Measurements from ENCODE around the gene SINHCAF.
A peak's percentile ranks its signal among the peaks of the same experiment; 100 is the strongest.

Gene SINHCAF

DNA sequence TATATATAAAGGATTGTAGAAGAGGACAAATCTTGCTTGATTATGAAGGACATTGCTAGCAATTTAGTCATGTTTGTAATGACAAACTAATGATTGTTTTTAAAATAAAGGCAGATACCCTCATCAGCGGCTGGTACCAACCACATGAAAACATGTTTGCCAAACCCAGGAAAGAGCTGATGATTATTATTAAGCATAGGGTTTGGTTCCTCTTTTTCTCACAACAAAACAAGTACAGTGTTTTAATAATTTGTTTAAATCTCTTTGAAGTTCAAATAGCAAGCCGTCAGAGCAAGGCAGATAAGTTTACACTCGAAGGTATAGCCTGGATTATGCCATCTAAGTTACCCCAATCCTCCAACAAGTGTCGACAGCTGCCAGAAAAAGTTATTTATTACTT is 5.3 kb upstream of the SINHCAF start:
- no peak for DNase-seq (ENCODE audit: low read depth in 2 of 2)

DNA sequence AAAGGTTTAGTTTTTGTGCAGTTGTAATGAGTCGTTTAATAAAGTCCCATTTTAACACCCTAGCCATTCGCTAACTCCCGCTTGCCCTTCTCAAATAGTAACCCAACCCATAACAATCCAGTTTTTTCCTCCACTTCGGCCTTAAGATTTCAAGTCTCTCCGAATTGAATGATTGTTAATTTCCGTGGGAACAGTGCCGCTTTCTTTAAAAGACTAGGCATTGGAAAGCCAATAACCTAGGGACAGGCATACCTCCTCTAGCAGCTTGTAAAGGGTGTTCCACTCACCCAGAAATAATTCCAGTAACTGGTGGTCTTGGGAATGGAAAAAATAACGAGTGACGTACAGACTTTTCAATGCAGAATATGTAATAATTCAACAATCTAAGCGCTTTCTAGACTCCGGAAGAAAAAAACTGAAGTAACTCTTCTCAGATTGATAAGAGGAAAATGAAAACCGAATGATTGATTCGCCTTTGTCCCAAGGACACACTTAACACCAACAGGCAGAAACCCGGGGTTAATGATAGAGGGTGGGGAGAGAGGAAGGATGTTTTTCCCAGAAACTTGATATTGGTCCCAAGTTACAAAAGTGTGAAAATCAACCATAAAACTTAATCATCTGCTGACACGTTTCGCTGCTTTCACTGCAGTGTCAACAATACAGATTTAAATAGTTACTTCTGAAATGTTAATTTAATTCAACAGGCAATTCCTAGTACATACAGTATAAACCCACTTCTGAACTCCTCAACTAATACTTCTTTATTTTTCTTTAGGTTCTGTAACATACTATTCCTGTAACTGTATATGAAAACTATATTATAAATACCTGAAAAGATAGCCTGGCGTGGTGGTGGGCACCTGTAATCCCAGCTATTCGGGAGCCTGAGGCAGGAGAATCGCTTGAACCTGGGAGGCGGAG is 1.0 kb upstream of the SINHCAF start:
- no peak for DNase-seq (ENCODE audit: low read depth in 2 of 2)

DNA sequence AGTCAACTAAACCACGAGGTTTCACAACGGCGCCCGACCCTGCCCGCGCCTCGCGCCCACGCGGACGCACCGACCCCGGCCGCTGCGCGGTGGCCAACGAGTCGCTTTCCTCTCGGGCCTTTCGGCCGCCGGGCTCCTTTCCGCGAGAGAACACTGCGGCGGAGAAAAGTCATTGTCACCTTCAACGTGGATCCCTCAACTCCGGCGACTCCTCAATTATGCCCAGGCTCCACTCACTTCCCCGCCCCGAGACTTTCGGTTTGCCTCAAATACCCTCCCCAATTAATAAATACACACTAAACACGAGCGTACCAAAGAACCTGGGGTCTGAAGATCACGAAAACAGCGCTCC is 450 bp downstream of the SINHCAF start:
- DNase-seq (ENCODE audit: low read depth in 2 of 2) = peak in 1 of 2 donors; percentile 21

DNA sequence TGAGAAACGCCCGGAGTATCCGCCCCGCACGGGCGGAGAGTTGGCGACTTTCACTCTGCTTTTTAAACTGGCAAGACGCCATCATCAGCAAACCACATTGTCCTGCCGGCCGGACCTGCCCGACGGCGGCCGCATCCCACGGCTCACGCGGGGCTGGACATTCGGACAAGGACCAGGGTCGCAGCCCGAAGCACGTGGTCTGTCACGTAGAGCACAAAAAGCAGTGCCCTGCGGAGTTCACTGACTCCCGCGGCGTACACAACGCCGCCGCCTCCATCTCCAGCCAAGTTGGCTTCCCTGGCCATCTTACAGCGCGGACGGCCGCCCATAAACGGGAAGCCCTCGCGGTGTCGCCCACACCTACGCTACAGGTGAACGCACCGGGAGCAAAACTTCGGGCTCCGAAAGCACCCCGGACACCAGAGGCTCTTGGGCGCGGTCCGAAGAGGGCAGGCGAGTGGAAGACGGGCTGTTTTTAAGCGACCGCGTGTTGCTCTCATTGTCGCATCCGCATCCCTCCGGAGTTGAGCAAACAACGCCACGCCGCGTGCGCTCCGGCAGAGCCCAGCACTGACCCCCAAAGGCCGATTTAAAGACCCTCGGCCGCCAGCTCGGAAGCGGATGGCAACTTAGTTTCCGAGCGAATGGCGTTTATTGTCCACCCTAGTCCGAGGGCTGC is 966 bp downstream of the SINHCAF start:
- peak; percentile 14 to 23 for DNase-seq (ENCODE audit: low read depth in 2 of 2)

DNA sequence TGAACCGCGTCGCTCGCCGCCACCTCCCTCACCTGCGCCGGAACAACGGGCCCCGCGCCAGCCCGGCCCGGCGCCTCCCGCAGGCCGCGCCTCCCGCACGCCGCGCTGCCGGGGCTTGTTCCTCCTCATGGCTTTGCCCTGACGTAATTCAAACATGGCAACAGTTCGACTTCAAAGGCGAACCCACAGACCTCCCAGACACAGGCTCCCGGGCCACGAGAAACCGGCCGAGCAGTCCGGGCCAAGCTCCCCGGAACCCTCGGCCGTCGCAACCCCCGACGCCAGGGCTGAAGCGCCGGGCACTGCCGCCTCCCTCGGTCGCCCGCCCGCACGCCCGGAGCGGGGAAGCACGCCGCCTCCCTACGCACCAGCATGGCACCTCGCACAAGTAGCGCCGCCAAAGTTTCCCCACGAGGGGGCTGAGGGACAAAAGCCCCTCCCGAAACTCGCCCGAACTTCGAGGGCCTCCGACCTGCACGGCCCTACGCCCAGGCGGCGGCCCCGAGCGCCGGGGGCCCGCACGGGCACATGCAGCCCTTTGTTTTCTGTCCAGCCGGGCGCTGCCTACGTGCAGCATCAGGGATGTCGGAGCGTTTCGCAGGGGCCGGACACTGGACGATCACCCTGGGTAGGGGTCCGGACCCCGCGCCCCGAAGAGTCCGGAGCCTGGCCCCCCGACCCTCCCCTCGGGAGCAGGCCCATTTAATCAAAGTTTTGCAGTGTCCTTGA is 1.7 kb downstream of the SINHCAF start:
- DNase-seq (ENCODE audit: low read depth in 2 of 2) = peak; percentile 30 to 42

DNA sequence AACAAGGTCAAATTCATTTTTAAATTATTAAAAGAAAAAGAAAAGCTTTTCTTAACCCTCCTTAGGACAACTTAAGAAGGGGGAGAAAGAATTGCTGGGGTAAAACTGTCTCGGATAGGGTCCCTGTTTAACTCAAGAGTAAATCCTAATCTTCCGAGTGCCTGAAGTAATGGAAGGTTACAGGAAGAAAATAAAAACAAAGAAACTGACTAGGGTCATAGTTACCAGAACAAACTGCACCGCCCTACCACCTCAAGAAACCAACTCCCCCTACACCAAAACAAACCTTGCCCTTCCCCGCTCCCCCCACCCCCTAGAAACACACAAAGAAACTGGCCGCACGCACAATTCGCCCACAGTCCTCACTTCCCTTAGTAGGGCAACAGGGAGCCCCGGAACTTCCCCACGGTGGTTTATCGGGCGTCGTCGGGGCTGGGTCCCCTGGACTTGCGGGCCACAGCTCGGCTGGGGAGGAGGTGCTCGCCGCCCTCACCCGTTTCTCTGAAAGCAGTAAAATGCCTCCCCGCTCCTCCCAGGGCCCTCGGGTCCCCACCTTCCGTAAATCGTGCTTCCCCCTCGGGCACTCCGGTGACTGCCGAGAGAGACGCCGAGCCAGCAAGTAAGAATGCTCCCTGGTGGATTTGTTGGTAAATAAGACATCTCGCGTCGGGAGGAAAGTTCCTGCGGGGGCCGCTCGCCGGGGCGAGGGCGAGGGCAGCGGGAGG is 2.4 kb downstream of the SINHCAF start:
- DNase-seq (ENCODE audit: low read depth in 2 of 2) = peak; percentile 37 to 46

DNA sequence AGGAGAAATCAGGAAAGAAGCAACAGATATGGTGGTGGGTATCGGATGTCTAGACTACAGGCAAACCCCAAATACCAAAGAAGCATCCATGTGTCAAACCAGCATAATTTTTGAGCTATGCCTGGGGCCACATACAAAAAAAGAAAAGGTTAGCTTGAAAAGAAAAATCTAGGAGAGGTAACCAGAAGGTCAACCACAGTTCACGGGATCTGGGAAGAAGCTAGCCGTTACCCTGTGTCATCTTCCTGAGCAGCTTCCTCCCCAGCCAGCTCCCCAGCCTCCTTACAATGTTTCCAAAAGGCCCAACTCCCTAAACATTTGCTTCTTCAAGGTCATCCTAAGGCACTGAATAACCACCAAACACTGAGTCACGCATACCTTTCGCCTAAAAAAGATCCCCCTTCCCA is 3.1 kb downstream of the SINHCAF start:
- no peak for DNase-seq (ENCODE audit: low read depth in 2 of 2)

DNA sequence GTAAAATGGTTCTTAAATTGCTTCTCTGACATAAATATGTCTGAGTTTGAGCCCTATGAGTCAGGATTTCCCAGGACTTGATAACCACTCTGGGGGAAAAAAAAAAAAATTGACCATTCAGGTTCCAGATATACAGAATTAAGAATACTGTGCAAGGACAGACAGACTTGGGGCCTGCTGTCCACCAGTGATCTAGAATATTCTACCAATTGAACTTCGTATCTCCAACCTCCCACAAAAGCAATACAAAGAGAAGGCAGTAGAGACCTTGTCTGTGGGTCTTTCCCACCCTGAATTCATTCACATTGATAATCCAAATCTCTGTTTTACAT is 4.1 kb downstream of the SINHCAF start:
- no peak for DNase-seq (ENCODE audit: low read depth in 2 of 2)

DNA sequence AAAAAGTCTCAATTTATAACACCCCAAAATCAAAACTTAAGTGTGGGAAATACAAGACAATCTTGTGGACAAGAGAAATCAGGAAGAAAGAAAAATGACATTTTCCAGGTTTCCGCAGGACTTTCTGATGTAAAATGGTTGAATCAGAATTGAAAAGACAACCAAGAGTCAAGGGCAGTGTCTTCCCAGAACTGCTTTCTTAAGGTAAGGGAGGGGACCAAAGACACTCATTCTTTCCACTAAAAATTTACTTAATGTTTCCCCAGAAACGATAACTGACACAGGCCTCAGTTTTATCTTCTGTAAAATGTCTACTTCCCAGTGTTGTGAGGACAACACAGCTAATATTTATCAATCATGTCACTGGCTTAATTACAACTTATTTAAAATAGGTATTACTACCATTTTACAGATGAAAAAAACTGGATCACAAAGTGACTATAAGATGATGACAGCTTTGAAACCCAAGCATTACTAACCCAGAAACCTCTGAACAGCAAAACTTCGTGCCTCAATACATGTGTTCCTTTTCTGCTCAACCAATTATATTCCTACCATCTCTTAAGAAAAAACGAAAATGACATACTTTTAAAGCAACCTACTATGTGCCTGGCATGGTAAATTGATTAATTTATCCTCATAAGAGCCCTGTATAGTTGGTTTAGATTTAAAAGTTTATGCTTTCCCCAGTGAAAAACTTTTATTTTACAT is 4.6 kb downstream of the SINHCAF start:
- DNase-seq (ENCODE audit: low read depth in 2 of 2) = no peak

DNA sequence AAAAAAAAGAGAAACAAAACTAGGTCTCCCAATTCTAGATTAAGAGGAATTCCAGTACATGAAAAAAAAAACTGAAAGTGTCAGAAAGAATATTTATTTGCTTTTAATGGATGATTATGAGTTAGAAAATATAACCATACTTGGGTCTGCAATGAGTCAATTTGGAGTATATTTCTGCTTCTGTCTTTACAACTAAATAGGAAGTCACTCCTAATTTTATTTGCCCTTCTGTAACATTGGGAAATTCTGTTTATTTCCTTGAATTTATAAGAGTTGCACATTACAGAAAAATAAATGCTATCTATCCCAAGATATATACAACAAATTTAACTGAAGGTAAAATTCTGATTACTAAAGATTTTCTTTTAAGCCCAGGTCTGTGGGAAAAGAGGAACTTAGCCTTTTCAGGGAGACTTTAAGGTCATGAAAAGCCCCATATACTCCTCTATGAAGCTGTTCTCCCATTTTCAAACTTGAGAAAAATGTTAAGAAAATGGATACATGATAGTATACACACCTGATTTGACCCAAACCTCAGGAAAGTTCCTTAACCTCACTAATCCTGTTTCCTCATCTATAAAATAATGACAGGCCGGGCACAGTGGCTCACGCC is 7.2 kb downstream of the SINHCAF start:
- no peak for DNase-seq (ENCODE audit: low read depth in 2 of 2)

DNA sequence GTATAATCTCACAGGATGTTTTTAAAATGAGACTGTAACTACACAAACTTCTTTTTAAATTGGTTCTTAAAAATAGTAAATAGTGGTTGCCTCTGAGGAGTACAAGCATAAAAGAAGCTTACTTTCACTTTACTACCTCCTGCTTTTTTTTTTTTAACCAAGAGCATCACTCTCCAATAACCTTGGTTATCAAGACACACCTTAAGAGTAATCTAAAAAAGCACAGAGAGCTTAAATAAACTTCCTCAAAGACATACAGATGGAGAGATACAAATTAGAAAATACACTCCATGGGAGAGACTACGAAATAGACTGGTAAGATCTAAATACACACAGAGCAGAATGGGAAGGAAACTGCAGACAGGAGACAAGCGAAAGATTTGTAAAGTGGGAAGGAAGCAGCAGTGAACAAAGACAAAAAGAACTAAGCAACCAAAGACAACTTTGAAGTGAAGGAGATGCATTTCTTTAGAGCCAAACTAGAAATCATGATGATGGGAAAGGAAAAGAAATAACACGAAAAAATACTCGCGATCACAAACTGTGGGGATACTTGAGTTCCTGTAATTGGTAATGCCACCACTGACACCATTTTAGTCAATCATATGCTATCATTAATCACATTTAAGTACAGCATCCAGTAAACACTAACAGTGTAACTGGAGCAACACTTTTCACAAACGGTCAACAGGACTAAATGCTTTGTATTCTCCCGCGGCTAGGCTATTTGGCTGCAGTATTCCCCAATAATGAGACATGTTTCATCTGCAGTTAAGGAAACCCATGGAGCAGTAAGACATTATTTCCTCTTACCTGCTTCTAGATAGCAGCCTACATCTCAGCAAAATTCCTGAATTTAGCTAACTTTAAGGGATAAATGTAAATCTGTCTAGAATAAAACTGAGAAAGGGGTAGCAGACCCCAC is 8.2 kb downstream of the SINHCAF start:
- no peak for DNase-seq (ENCODE audit: low read depth in 2 of 2)

DNA sequence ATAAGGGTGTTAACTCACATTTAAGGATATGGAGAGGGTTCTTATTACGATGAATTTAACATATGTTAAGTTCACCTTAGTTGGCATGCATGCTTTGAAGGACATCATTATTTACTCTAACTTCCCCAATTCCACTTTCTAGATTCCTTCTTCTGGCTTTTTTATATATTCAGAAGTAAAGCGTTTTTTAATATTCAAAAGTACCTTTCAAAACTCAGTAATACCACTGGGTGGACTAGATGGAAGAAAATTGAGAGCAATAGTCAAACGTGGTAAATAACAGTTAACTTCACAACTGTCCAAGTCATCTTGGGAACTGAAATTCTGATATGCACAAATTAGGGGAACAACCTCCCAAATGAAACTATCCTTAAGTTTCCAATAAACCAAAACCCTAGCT is 9.1 kb downstream of the SINHCAF start:
- no peak for DNase-seq (ENCODE audit: low read depth in 2 of 2)

DNA sequence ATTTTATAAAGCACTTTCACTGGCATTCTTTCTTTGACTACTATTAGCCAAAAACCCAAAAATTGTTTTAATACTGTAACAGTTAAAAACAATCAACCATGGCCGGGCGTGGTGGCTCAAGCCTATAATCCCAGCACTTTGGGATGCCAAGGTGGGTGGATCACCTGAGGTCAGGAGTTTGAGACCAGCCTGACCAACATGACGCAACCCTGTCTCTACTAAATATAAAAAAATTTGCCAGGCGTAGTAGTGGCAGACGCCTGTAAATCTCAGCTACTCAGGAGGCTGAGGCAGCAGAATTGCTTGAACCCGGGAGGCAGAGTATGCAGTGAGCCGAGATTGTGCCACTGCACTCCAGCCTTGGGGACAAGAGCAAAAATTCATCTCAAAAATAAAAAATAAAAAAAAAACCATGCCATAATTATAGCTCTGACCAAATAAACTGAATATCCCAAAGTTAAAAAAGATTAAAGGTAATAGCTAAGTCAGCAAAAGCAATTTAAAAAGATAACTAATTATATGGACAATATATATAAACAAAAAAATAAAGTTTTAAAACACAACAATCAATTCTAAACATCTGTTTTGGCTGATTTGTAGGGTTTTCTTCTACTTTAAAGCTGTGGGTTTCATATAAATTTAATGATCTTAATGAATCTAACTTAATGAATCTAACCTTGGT is 10.0 kb downstream of the SINHCAF start:
- no peak for DNase-seq (ENCODE audit: low read depth in 2 of 2)

DNA sequence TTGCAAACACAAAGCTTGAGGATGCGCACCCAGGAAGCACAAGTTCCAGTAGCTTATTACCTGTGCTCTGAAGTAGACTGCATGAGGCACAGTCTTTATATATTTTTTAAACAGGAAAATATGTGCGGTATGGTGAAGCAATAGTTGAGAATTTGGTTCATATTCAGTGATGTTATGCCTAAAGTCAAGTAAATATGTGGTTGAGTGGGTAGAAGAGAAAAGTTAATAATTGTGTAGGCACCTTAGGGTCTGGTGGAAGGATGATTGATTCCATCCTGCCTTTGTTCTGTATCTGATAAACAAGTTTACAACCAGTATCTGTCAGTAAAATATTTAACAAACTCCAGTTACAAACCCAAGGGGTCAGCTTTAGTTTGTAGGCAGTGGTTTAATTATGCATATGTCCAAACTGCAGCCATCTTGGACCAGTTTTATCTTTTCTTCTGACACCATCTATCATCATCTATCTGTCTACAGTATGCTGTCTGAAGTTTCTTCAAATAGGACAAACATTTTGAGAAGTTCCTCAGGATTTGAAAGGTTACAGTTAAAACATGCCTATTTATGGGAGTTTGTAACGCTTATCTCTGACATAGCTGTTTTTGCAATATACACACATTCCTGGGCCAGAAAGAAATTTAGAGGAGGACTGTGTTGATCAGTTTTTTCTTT is 10.8 kb downstream of the SINHCAF start:
- no peak for DNase-seq (ENCODE audit: low read depth in 2 of 2)

DNA sequence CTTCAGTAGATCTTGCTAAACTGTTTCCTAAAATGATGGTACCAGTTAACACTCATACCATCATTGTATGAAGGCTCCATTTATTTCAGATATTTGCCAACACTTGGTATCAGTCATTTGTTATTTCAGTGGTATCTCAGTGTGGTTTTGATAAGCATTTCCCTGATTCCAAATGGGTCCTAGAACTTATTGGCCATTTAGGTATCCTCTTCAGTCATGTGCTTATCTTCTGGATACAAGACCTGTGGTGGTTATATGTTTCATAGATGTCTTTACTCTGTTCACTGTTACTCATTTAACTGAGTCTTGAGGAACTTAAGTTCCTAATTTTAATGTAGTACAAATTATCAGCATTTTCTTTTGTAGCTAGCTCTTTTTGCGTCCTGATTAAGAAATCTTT is 13.5 kb downstream of the SINHCAF start:
- DNase-seq (ENCODE audit: low read depth in 2 of 2) = no peak

DNA sequence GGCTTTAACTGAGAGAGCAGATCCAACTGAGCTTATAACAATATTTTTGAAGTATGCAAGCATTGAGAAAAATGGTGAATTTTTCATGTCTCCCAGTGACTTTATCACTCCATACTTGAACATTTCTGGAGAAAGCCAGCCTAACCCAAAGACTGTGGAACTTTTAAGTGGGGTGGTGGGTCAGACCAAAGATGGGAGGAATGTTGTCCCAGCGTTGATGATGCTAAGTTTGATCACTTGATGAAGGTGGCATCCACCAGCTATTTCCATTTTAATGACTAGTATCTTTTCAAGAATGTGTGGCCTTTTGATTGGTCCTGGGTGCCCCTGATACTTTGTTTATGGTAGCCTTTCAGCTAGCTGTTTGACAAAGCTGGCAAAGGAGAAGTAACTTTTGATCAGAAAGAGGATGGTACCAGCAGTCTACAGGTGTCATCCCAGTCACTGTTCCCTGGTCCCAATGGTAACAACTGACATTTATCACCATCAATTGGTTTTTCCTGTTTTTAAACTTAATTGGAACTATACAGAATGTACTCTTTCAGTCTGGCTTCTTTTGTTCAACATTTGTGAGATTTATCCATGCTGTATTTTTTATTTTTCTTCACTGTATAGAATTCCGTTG is 14.2 kb downstream of the SINHCAF start:
- DNase-seq (ENCODE audit: low read depth in 2 of 2) = no peak

DNA sequence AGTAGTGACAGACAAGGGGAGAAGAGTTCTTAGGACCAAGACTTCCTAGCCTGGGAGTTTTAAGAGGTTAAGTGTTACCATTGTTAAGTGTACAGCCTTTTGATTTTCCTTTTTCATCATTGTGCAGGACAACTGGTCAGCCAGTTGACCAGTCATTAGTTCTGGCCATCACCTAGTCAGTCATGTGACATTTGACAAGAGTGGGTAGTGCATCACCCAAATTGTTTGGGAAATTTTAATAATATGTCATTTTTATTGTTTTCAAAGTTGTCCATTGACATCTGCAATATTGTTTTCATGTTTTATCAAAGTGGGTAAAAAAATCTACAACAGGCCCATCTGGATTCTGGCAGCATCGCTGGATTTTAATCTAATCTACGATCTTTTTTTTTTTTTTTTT is 15.5 kb downstream of the SINHCAF start:
- no peak for DNase-seq (ENCODE audit: low read depth in 2 of 2)

DNA sequence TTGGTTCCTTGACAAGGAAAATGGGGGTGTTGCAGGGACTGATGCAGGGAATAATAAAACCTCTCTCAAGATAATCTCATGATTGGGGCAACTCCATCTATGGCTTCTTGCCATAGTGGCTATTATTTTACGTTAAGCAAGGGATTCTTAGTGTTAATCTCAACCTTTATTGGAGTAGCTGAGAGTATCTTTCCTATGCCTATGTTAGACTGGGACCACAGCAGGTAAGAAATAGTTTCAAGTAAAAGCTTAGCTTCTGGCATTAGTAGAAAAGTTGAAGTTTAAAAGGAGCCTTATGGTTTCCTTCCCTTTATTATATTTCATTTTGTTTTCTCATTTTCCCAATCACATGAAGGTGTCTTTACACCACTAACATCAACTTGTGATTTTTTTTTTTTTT is 16.7 kb downstream of the SINHCAF start:
- no peak for DNase-seq (ENCODE audit: low read depth in 2 of 2)

All from stimulated activated CD8-positive, alpha-beta memory T cell treated with anti-CD3 and anti-CD28 coated beads, Interleukin-2, amount 100 ng/mL, for 48 hours (primary cell).